WTC11 (cell line): ENCODE results near the gene AK9. TPM values are rescaled to one million over a fixed set of nuclear protein-coding genes. Genes with fewer than 3 reads are reported as not detected.
"Not testable (repeated sequence)": the region's sequence is repeated elsewhere in the genome, so short reads cannot be mapped to it uniquely, and the experiment has no call there.

ENCODE experiments used
- ATAC-seq: fragments of 200-7000 bp; cut with Tn5 transposase; 2 replicates; pipeline ENCODE4 v1.10.0; 2021; ENCODE audit warnings: mild to moderate bottlenecking, moderate library complexity
- CTCF ChIA-PET: fragments of 300-600 bp; sonication (Branson Sonifier 250); formaldehyde crosslinking; loops from one replicate; lab custom pipeline; 2021; ENCODE audit warnings: antibody characterized with exemption; lab: Charles Lee
- POLR2A ChIA-PET: fragments of 350-600 bp; sonication (Branson Sonifier 250); formaldehyde crosslinking; loops from one replicate; lab custom pipeline; 2021; ENCODE audit warnings: antibody characterized with exemption; lab: Charles Lee
- DNase-seq: peaks from one replicate; pipeline ENCODE4 v3.0.0; 2021; ENCODE audit warnings: low spot score
- H3K27ac Mint-ChIP-seq: 2 replicates; pipeline ENCODE4 v1.8.0; 2021; ENCODE audit warnings: mixed read lengths
- H3K27me3 Mint-ChIP-seq: 2 replicates; pipeline ENCODE4 v1.8.0; 2021; ENCODE audit warnings: low read depth, mild to moderate bottlenecking, moderate library complexity, mixed read lengths
- H3K36me3 Mint-ChIP-seq: 2 replicates; pipeline ENCODE4 v1.8.0; 2021; ENCODE audit warnings: mixed read lengths
- H3K4me1 Mint-ChIP-seq: 2 replicates; pipeline ENCODE4 v1.8.0; 2022; ENCODE audit warnings: mixed read lengths
- H3K4me3 Mint-ChIP-seq: 2 replicates; pipeline ENCODE4 v1.8.0; 2021; ENCODE audit warnings: mild to moderate bottlenecking, moderate library complexity, mixed read lengths
- H3K9me3 Mint-ChIP-seq: 2 replicates; pipeline ENCODE4 v1.8.0; 2021; ENCODE audit warnings: mixed read lengths
- ELF4 ChIP-seq: sonication (generic); formaldehyde crosslinking; IDR thresholded peaks from 2 replicates; pipeline ENCODE4 v1.8.1; 2022; ENCODE audit warnings: low read depth, mild to moderate bottlenecking, moderate library complexity, missing genetic modification reagents
- FOXJ3 ChIP-seq: sonication (generic); formaldehyde crosslinking; IDR thresholded peaks from 2 replicates; pipeline ENCODE4 v1.9.0; 2021; ENCODE audit warnings: missing genetic modification reagents, mild to moderate bottlenecking, borderline replicate concordance
- FOXK1 ChIP-seq: sonication (generic); formaldehyde crosslinking; IDR thresholded peaks from 2 replicates; pipeline ENCODE4 v1.8.0; 2022; ENCODE audit warnings: mild to moderate bottlenecking, moderate library complexity, missing genetic modification reagents
- GRHL2 ChIP-seq: fragments of 250-450 bp; sonication (Bioruptor Pico); IDR thresholded peaks from 2 replicates; pipeline ENCODE4 v1.8.0; 2022; ENCODE audit warnings: mild to moderate bottlenecking, moderate library complexity; ENCODE audit not compliant: insufficient replicate concordance, severe bottlenecking
- GTF2I ChIP-seq: fragments of 250-450 bp; sonication (Bioruptor Pico); conservative IDR thresholded peaks from 2 replicates; pipeline ENCODE4 v1.4.0; 2021; ENCODE audit warnings: mild to moderate bottlenecking
- SP1 ChIP-seq: sonication (generic); formaldehyde crosslinking; conservative IDR thresholded peaks from 2 replicates; pipeline ENCODE4 v1.8.1; 2022; ENCODE audit warnings: missing genetic modification reagents
- TCF7 ChIP-seq: sonication (generic); formaldehyde crosslinking; IDR thresholded peaks from 2 replicates; pipeline ENCODE4 v1.8.0; 2022; ENCODE audit warnings: mild to moderate bottlenecking, low read depth, missing genetic modification reagents, moderate library complexity
- ZBTB21 ChIP-seq: sonication (generic); formaldehyde crosslinking; IDR thresholded peaks from 2 replicates; pipeline ENCODE4 v1.8.1; 2023; ENCODE audit warnings: mild to moderate bottlenecking, missing genetic modification reagents, borderline replicate concordance
- ZNF121 ChIP-seq: sonication (generic); formaldehyde crosslinking; IDR thresholded peaks from 2 replicates; pipeline ENCODE4 v1.8.0; 2023; ENCODE audit warnings: missing genetic modification reagents
- ZNF219 ChIP-seq: sonication (generic); formaldehyde crosslinking; IDR thresholded peaks from 2 replicates; pipeline ENCODE4 v1.8.0; 2023; ENCODE audit warnings: missing genetic modification reagents, mild to moderate bottlenecking, borderline replicate concordance
- ZNF423 ChIP-seq: fragments of 250-450 bp; sonication (Bioruptor Pico); IDR thresholded peaks from 2 replicates; pipeline ENCODE4 v2.1.2; 2022; ENCODE audit warnings: mild to moderate bottlenecking, moderate library complexity
- total RNA-seq: library from RNA; stranded (reverse); gene quantifications from 3 replicates; pipeline ENCODE4 v1.2.3, GENCODE V29; 2021
- TF ChIP-seq, protein P1 (sequence below): fragments of 250-450 bp; sonication (Bioruptor Pico); conservative IDR thresholded peaks from 2 replicates; pipeline ENCODE4 v1.9.0; 2021; ENCODE audit warnings: mild to moderate bottlenecking
- TF ChIP-seq, protein P2 (sequence below): fragments of 200-600 bp; IDR thresholded peaks from 2 replicates; pipeline ENCODE4 v1.8.0; 2022; ENCODE audit warnings: antibody characterized with exemption
- TF ChIP-seq, protein P3 (sequence below): fragments of 250-450 bp; sonication (Bioruptor Pico); IDR thresholded peaks from 2 replicates; pipeline ENCODE4 v1.9.0; 2021; ENCODE audit warnings: mild to moderate bottlenecking
- TF ChIP-seq, protein P4 (sequence below): sonication (generic); formaldehyde crosslinking; IDR thresholded peaks from 2 replicates; pipeline ENCODE4 v1.8.1; 2022; ENCODE audit warnings: missing genetic modification reagents, borderline replicate concordance
- TF ChIP-seq, protein P5 (sequence below): sonication (generic); formaldehyde crosslinking; IDR thresholded peaks from 2 replicates; pipeline ENCODE4 v1.8.1; 2022; ENCODE audit warnings: low read depth, mild to moderate bottlenecking, moderate library complexity, missing genetic modification reagents, borderline replicate concordance
- TF ChIP-seq, protein P6 (sequence below): sonication (generic); formaldehyde crosslinking; IDR thresholded peaks from 2 replicates; pipeline ENCODE4 v1.8.1; 2023; ENCODE audit warnings: mild to moderate bottlenecking, missing genetic modification reagents, moderate library complexity

AK9 gene
- total RNA-seq, 1 experiment from 2014 or later: 3.7 TPM

DNA sequence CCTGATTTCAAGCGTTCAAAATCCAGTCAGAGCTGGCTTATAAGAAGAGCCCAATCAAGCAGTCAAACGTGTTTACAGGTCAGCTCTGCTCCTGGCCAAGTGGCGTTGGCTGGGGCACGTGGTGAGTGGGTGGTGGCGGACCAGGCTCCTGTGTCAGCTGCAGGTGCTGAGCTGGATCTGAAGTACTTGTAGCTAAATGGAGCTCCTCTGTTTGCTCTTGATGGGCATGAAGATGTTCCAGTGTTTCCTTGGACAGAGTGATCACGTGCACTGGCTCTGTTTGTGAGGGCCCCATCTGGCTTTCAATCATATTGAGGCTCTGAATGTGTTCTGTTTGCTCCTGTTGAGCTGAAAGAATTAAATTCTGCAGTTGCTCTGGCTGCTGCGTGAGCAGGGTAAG lies 225.2 kb downstream of the AK9 start:
- Mint-ChIP-seq H3K4me3 (no peak overlapping the region), H3K27me3 (no peaks in the 10 kb centered on the region)
- CTCF ChIA-PET: no interaction called here
- ATAC-seq: no peak
- TF ChIP-seq, protein P1, sequence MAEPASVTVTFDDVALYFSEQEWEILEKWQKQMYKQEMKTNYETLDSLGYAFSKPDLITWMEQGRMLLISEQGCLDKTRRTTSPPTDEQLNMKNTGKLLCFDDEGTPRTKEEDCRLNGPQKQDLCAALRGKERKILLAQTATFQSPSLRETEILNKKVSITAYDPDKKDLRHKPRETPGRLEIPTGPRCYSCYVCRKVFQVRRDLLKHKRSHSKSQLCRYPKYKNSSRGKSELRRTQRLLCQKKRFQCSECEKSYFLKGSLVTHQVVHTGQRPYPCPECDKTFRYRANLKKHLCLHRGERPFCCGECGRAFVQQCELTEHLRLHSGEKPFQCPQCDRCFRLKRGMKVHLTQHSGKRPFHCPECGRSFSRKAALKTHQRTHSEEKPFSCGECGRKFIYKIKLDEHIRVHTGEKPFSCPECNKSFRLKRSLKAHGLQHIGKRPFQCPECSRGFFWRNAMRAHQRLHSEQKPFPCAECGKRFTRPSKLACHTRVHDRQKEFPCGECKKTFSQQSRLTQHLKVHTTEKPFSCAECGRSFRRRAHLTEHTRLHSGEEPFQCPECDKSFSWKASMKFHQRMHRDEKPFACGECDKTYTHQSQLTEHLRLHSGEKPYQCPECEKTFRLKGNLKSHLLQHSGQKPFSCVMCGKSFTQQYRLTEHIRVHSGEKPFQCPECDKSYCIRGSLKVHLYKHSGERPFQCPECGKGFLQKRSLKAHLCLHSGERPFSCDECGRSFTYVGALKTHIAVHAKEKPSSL (CRISPR knock-in tag): no peak
- no peak for TF ChIP-seq ZNF423
- TF ChIP-seq, all 79 proteins: peak for 0
- peaks cover 91% of the 10 kb centered on the region for H3K36me3 Mint-ChIP-seq
- H3K4me1 Mint-ChIP-seq: peaks cover 7% of the 10 kb centered on the region
- POLR2A ChIA-PET: interaction anchor here (0.5 kb wide), 1 partner anchor 29 kb away, joined by 3 read pairs; no protein-coding TSS in a partner anchor
- no peak for DNase-seq
- H3K9me3 Mint-ChIP-seq: peaks cover 7% of the 10 kb centered on the region
- H3K27ac Mint-ChIP-seq: no peak overlapping the region

DNA sequence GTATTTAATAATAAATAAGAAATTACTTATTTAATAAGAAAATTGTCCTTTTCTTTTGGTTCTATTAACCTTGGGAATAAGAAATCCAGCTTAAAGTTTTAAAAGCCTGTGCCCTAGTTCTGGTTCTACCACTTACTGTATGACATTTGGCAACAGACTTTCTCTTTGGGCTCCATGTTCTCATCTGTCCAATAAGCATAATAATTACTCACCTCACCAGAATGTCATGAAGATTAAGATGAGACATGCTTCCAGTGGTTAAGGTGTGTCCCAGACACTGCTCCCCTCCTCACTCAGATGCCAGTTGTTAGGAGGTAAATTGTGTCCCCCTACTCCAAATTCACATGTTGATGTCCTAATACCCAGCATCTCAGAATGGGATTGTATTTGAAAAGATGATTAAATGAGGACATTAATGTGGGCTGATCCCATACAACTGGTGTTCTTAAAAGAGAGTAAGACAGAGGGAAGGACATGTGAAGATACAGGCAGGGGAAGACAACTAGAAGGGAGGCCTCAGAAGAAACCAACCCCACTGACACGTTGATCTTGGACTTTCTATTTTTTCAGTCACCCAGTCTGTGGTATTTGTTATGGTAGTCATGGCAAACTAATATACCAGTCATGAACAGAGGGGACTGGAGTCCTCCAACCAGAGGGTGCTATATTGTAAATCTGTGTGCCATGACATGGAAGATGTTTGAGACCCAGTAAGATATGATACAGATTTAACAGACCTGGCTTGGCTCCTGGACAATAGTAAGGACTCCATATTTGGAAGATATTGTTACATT lies 229.1 kb downstream of the AK9 start:
- TF ChIP-seq ELF4 (CRISPR knock-in tag) (no peak), SP1 (CRISPR knock-in tag) (no peak), GRHL2 (CRISPR knock-in tag) (no peak), TCF7 (CRISPR knock-in tag) (no peak), ZNF219 (CRISPR knock-in tag) (no peak), ZBTB21 (no peak)
- TF ChIP-seq, protein P2, sequence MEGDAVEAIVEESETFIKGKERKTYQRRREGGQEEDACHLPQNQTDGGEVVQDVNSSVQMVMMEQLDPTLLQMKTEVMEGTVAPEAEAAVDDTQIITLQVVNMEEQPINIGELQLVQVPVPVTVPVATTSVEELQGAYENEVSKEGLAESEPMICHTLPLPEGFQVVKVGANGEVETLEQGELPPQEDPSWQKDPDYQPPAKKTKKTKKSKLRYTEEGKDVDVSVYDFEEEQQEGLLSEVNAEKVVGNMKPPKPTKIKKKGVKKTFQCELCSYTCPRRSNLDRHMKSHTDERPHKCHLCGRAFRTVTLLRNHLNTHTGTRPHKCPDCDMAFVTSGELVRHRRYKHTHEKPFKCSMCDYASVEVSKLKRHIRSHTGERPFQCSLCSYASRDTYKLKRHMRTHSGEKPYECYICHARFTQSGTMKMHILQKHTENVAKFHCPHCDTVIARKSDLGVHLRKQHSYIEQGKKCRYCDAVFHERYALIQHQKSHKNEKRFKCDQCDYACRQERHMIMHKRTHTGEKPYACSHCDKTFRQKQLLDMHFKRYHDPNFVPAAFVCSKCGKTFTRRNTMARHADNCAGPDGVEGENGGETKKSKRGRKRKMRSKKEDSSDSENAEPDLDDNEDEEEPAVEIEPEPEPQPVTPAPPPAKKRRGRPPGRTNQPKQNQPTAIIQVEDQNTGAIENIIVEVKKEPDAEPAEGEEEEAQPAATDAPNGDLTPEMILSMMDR: no peak
- ChIA-PET POLR2A (no interaction called here), CTCF (interaction anchor here (1.2 kb wide), 1 partner anchor 20 kb away, joined by 3 read pairs; no protein-coding TSS in a partner anchor)
- peaks cover 7% of the 10 kb centered on the region for H3K9me3 Mint-ChIP-seq
- ATAC-seq: no peak
- H3K27ac Mint-ChIP-seq: no peak overlapping the region
- peaks cover 22% of the 10 kb centered on the region for H3K4me1 Mint-ChIP-seq
- no peaks in the 10 kb centered on the region for H3K27me3 Mint-ChIP-seq
- H3K4me3 Mint-ChIP-seq: no peak overlapping the region
- DNase-seq: no peak
- peaks cover 55% of the 10 kb centered on the region for H3K36me3 Mint-ChIP-seq

DNA sequence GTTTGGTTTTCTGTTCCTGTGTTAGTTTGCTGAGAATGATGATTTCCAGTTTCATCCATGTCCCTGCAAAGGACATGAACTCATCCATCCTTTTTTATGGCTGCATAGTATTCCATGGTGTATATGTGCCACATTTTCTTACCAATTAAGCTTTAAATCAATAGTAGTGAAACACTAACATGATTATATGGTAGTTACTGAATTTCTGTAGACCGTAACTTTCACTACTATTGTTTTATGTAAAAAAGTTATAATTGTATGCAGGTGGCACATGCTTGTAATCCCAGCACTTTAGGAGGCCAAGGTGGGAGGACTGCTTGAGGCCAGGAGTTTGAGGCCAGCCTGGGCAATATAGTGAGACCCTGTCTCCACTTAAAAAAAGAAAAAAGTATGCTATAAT lies 229.8 kb downstream of the AK9 start:
- H3K9me3 Mint-ChIP-seq, H3K27ac Mint-ChIP-seq, H3K27me3 Mint-ChIP-seq, ATAC-seq, CTCF ChIA-PET, POLR2A ChIA-PET, DNase-seq, H3K4me3 Mint-ChIP-seq: not testable (repeated sequence)
- TF ChIP-seq ZNF121 (CRISPR knock-in tag) (peak; percentile 53; the same call in 1 of the 2 replicates), GTF2I (CRISPR knock-in tag) (peak; percentile 80)
- H3K36me3 Mint-ChIP-seq: peaks cover 48% of the 10 kb centered on the region
- H3K4me1 Mint-ChIP-seq: peaks cover 29% of the 10 kb centered on the region

DNA sequence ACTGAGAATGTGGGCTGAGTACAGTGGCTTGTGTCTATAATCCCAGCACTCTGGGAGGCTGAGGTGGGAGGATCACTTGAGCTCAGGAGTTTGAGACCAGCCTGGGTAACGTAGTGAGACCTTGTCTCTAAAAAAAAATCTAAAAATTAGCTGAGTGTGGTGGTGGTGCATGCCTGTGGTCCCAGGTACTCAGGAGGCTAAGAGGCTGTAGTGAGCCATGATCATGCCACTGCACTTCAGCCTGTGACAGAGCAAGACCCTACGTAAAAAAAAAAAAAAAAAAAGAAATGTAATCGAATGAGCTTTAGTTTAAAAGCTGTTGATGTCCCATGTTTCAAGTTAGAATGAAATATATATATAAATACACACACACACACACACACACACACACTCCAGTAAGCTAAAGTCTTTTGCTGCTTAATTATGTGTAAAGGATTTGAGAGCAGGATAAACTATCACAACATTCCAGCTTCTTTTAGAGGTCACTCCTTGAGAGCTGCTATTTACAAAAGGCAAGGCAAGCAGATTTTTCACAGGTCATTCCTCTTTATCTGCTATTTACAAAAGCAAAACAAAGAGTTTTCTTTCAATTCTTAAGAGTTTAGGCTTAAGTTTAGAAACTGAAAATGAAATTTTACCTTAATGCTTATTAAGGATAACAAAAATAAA lies 230.7 kb downstream of the AK9 start:
- Mint-ChIP-seq H3K27ac (no peak overlapping the region), H3K4me1 (peaks cover 30% of the 10 kb centered on the region), H3K36me3 (peaks cover 39% of the 10 kb centered on the region), H3K27me3 (no peaks in the 10 kb centered on the region), H3K9me3 (peaks cover 7% of the 10 kb centered on the region), H3K4me3 (no peak overlapping the region)
- ChIA-PET CTCF (interaction anchor here (0.6 to 1.2 kb wide), 6 partner anchors 8 to 1051 kb away, joined by 3 to 8 read pairs (median 3); partner anchors contain the start of genes PPIL6 and SMPD2), POLR2A (no interaction called here)
- ATAC-seq (no peak), DNase-seq (no peak)
- TF ChIP-seq, protein P3, sequence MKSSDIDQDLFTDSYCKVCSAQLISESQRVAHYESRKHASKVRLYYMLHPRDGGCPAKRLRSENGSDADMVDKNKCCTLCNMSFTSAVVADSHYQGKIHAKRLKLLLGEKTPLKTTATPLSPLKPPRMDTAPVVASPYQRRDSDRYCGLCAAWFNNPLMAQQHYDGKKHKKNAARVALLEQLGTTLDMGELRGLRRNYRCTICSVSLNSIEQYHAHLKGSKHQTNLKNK (CRISPR knock-in tag): no peak
- TF ChIP-seq, protein P4, sequence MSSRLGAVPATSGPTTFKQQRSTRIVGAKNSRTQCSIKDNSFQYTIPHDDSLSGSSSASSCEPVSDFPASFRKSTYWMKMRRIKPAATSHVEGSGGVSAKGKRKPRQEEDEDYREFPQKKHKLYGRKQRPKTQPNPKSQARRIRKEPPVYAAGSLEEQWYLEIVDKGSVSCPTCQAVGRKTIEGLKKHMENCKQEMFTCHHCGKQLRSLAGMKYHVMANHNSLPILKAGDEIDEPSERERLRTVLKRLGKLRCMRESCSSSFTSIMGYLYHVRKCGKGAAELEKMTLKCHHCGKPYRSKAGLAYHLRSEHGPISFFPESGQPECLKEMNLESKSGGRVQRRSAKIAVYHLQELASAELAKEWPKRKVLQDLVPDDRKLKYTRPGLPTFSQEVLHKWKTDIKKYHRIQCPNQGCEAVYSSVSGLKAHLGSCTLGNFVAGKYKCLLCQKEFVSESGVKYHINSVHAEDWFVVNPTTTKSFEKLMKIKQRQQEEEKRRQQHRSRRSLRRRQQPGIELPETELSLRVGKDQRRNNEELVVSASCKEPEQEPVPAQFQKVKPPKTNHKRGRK (CRISPR knock-in tag): no peak
- no peak for TF ChIP-seq FOXK1 (CRISPR knock-in tag)
- TF ChIP-seq SP1 (CRISPR knock-in tag): no peak
- TF ChIP-seq, protein P5, sequence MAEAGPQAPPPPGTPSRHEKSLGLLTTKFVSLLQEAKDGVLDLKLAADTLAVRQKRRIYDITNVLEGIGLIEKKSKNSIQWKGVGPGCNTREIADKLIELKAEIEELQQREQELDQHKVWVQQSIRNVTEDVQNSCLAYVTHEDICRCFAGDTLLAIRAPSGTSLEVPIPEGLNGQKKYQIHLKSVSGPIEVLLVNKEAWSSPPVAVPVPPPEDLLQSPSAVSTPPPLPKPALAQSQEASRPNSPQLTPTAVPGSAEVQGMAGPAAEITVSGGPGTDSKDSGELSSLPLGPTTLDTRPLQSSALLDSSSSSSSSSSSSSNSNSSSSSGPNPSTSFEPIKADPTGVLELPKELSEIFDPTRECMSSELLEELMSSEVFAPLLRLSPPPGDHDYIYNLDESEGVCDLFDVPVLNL: no peak
- TF ChIP-seq, protein P6, sequence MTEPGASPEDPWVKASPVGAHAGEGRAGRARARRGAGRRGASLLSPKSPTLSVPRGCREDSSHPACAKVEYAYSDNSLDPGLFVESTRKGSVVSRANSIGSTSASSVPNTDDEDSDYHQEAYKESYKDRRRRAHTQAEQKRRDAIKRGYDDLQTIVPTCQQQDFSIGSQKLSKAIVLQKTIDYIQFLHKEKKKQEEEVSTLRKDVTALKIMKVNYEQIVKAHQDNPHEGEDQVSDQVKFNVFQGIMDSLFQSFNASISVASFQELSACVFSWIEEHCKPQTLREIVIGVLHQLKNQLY: no peak
- no peak for TF ChIP-seq FOXJ3 (CRISPR knock-in tag)
